GM12878 (cell line): ENCODE measurements around the gene UNC5B. TPM values are rescaled to one million over a fixed set of nuclear protein-coding genes. Genes with fewer than 3 reads are reported as not detected.

ENCODE experiments used
- ATAC-seq: fragments of 200-7000 bp; cut with Tn5 transposase; 3 replicates; pipeline ENCODE4 v1.9.1; 2020; ENCODE audit warnings: mild to moderate bottlenecking, moderate library complexity
- BruUV-seq: library from RNA; stranded (reverse); fragments of 400-500 nt; replicated peaks from 2 replicates; lab custom pipeline; 2021; lab: Mats Ljungman, UMichigan
- CTCF ChIA-PET: fragments of 300-600 bp; sonication (Branson Sonifier 250); formaldehyde crosslinking; extraction: SDS; loops from one replicate; lab custom pipeline; 2021; ENCODE audit warnings: inconsistent platforms; lab: Yijun Ruan, JAX
- POLR2A ChIA-PET: fragments of 350-600 bp; formaldehyde crosslinking; extraction: SDS; loops from one replicate; lab custom pipeline; 2021; ENCODE audit warnings: inconsistent platforms; lab: Charles Lee
- RAD21 ChIA-PET: fragments of 300-600 bp; sonication (Branson Sonifier 250); formaldehyde crosslinking; loops from one replicate; lab custom pipeline; 2023; ENCODE audit warnings: antibody characterized with exemption; ENCODE audit not compliant: unreplicated experiment; lab: Charles Lee
- SMC1A ChIA-PET: fragments of 300-600 bp; sonication (Branson Sonifier 250); formaldehyde crosslinking; loops from one replicate; lab custom pipeline; 2023; ENCODE audit not compliant: unreplicated experiment, uncharacterized antibody; lab: Charles Lee
- DNase-seq: peaks from one replicate; pipeline ENCODE4 v3.0.0-alpha.2; 2011; ENCODE audit warnings: low read depth, low spot score
- FAIRE-seq: peaks from 3 replicates; lab custom pipeline; 2011; peaks lifted over from hg19 to GRCh38; lab: Jason Lieb, UNC
- H2AFZ ChIP-seq: 2 replicates; pipeline ENCODE4 v1.6.0; 2011; ENCODE audit warnings: low read depth, low read length, control low read depth; ENCODE audit not compliant: control insufficient read depth
- H3K27ac ChIP-seq: 2 replicates; pipeline ENCODE4 v1.5.1; 2011; ENCODE audit warnings: control low read depth; ENCODE audit not compliant: control insufficient read depth, insufficient read depth
- H3K27me3 ChIP-seq, 2 experiments: replicated peaks in 1 of 2; 2 replicates each; pipeline versions ENCODE4 v1.6.0 to v1.6.1; 2011; ENCODE audit warnings: low read length in 1 of 2; ENCODE audit not compliant: control insufficient read depth in 2 of 2, insufficient read depth in 2 of 2
- H3K36me3 ChIP-seq, 2 experiments: 2 replicates each; pipeline ENCODE4 v1.5.1; 2011; ENCODE audit warnings: low read length in 1 of 2; ENCODE audit not compliant: control insufficient read depth in 2 of 2, insufficient read depth in 2 of 2
- H3K4me1 ChIP-seq: 2 replicates; pipeline ENCODE4 v1.6.1; 2011; ENCODE audit warnings: mild to moderate bottlenecking, low read length, moderate library complexity, mixed read lengths; ENCODE audit not compliant: control insufficient read depth, insufficient read depth
- H3K4me2 ChIP-seq: 2 replicates; pipeline ENCODE4 v1.6.0; 2011; ENCODE audit warnings: control low read depth; ENCODE audit not compliant: control insufficient read depth, insufficient read depth
- H3K4me3 ChIP-seq: fragments of 200-600 bp; sonication (generic); 2 replicates; pipeline ENCODE4 v1.5.1; 2016
- H3K79me2 ChIP-seq: 2 replicates; pipeline ENCODE4 v1.6.0; 2011; ENCODE audit warnings: low read length; ENCODE audit not compliant: control insufficient read depth, insufficient read depth
- H3K9ac ChIP-seq: 2 replicates; pipeline ENCODE4 v1.8.0; 2011; ENCODE audit warnings: low read length, control low read depth, mixed read lengths; ENCODE audit not compliant: control insufficient read depth, insufficient read depth
- H3K9me3 ChIP-seq: replicated peaks from 3 replicates; pipeline ENCODE4 v1.5.1; 2011; ENCODE audit warnings: mild to moderate bottlenecking, low read length; ENCODE audit not compliant: control insufficient read depth, insufficient read depth
- H4K20me1 ChIP-seq: 2 replicates; pipeline ENCODE4 v1.6.0; 2011; ENCODE audit not compliant: control insufficient read depth, insufficient read depth
- CHD2 ChIP-seq: IDR thresholded peaks from 2 replicates; pipeline ENCODE4 v1.6.1; 2011; ENCODE audit warnings: low read depth, low read length, improper control_type of control experiment, borderline replicate concordance
- ETV6 ChIP-seq, 2 experiments: fragments of 450-650 bp in 1 of 2; IDR thresholded peaks in 1 of 2; conservative IDR thresholded peaks in 1 of 2; 2 replicates each; pipeline ENCODE4 v1.6.1; 2014; ENCODE audit warnings: antibody characterized with exemption in 1 of 2, borderline replicate concordance in 1 of 2, low read depth in 1 of 2, mild to moderate bottlenecking in 1 of 2, moderate library complexity in 1 of 2
- KLF5 ChIP-seq: fragments of 450-650 bp; IDR thresholded peaks from 2 replicates; pipeline ENCODE4 v1.6.1; 2014; ENCODE audit warnings: mild to moderate bottlenecking; ENCODE audit not compliant: partially characterized antibody
- NFYB ChIP-seq: IDR thresholded peaks from 2 replicates; pipeline ENCODE4 v1.6.1; 2011; ENCODE audit warnings: low read depth, mild to moderate bottlenecking, low read length, improper control_type of control experiment, moderate library complexity; ENCODE audit not compliant: insufficient read depth
- NR2F1 ChIP-seq: fragments of 450-650 bp; conservative IDR thresholded peaks from 2 replicates; pipeline ENCODE4 v1.6.1; 2017; ENCODE audit warnings: mild to moderate bottlenecking
- SMAD5 ChIP-seq: IDR thresholded peaks from 2 replicates; pipeline ENCODE4 v1.6.1; 2016; ENCODE audit warnings: antibody characterized with exemption, low read depth
- SREBF2 ChIP-seq: IDR thresholded peaks from 2 replicates; pipeline ENCODE4 v1.6.1; 2012; ENCODE audit warnings: mild to moderate bottlenecking, low read length
- TCF3 ChIP-seq: IDR thresholded peaks from 2 replicates; pipeline ENCODE4 v1.6.1; 2012; ENCODE audit warnings: low read depth, mild to moderate bottlenecking, low read length, borderline replicate concordance; ENCODE audit not compliant: insufficient read depth
- WGBS: methylation state at CpG from one replicate; pipeline ENCODE4 v1.1.6; 2016; ENCODE audit warnings: low lambda C conversion rate; ENCODE audit not compliant: insufficient replicate concordance, insufficient coverage; ENCODE audit errors: missing lambda C conversion rate; 5-methylcytosine and 5-hydroxymethylcytosine counted together
- in situ Hi-C: fragments of 300-500 bp; cut with MboI; formaldehyde crosslinking; loops from 9 replicates; pipeline ENCODE4 v1.14.3; 2018; ENCODE audit warnings: mixed read lengths
- intact Hi-C: fragments of 100-400 bp; cut with micrococcal nuclease; formaldehyde crosslinking; loops from one replicate; pipeline ENCODE4 v1.14.2; 2022; ENCODE audit not compliant: unreplicated experiment
- polyA plus RNA-seq, 11 experiments: library from polyadenylated mRNA; depleted of rRNA in 4 of 11; unstranded in 6 of 11; stranded (reverse) in 5 of 11; fragments of >200 nt; fragmentation: Nextera tagmentation in 4 of 11; fragmentation: Illumina TruSeq in 1 of 11; extraction: Ambion mirVana in 4 of 11; extraction: Trizol in 1 of 11; gene quantifications; 1 replicate in 1 of 11; 2 replicates in 10 of 11; pipeline versions ENCODE4 v1.2.1 to v1.2.3, GENCODE V29; 2011 to 2016; ENCODE audit warnings: inconsistent platforms in 2 of 11, missing spikeins in 2 of 11, low read depth in 1 of 11
- total RNA-seq, 4 experiments: library from RNA; depleted of rRNA in 3 of 4; stranded (reverse); fragments of >200 nt in 3 of 4; fragmentation: Illumina TruSeq in 1 of 4; extraction: Trizol in 1 of 4; gene quantifications; 2 replicates each; pipeline versions ENCODE4 v1.2.1 to v1.2.3, GENCODE V29; 2013 to 2021
- TF ChIP-seq, protein P1 (sequence below): fragments of 450-650 bp; IDR thresholded peaks from 2 replicates; pipeline ENCODE4 v1.6.1; 2018; ENCODE audit warnings: mild to moderate bottlenecking, low read depth, moderate library complexity; ENCODE audit not compliant: partially characterized antibody
- TF ChIP-seq, protein P2 (sequence below): IDR thresholded peaks from 2 replicates; pipeline ENCODE4 v1.6.1; 2012; ENCODE audit warnings: low read depth, low read length, improper control_type of control experiment
- TF ChIP-seq, protein P3 (sequence below): fragments of 450-650 bp; IDR thresholded peaks from 2 replicates; pipeline ENCODE4 v1.6.1; 2017; ENCODE audit warnings: mild to moderate bottlenecking, moderate library complexity

Gene UNC5B
- total and polyA plus RNA-seq, 10 of the 15 experiments (the other 5 are each of a cell fraction or from before 2014, with no cell fraction given) = 0.03 to 0.08 TPM; not detected in 8

DNA sequence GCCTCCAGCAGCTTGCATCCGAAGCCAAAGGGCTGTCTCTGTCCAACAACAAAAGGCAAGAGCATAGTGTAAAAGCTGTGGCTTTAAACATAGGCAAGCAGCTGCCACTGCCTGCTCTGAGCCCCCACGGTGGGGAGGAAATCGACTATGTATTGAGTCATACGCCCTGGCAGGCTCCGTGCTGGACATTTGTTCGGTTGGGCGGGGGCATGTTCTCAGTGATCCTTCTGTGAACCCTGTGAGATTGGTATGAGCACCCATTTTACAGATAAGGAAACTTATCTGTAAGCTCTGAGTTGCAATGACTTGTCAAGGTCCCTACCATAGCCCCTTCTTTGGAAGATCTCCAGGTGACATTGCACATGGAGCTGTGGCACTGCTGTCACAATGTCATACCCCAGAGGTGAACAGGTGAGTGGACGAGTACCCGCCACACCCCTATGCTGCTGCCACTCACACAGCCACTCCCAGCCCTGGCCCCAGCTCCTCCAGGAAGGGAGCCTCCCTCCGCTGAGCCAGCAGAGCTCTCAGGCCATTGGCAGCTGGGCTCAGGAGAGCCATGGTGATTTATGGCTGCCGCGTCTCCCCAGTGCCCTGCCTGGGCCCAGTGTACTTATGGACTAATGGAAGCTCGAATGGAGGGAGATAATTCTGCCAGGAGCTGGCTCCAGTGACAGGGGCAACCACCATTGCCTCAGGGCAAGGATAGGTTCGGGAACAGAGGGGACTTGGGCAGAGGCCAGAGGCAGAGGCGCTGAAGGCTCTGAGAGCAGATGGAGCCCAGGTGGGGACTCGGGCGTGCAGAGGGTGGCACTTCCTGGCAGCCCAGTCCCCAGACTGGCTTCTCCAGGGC, 43.7 kb downstream of the UNC5B start:
- Histone ChIP-seq H3K79me2 (no peaks in the 10 kb centered on the region), H3K9me3 (no peaks in the 10 kb centered on the region), H2AFZ (no peak overlapping the region), H3K4me2 (no peak overlapping the region), H3K9ac (no peak overlapping the region), H4K20me1 (no peaks in the 10 kb centered on the region), H3K4me3 (no peak overlapping the region), H3K4me1 (no peaks in the 10 kb centered on the region), H3K36me3 (no peaks in the 10 kb centered on the region), H3K27me3 (no peaks in the 10 kb centered on the region; a peak in 1 of 4 replicates), H3K27ac (no peak overlapping the region)
- intact Hi-C loops (no loop called here), in situ Hi-C loops (no loop called here)
- DNase-seq (no peak), ATAC-seq (no peak), FAIRE-seq (no peak)
- ChIA-PET POLR2A (no interaction called here), CTCF (interaction anchor here (0.6 kb wide), 1 partner anchor 20 kb away, joined by 3 read pairs; no protein-coding TSS in a partner anchor), SMC1A (no interaction called here), RAD21 (no interaction called here)
- 36% methylated on average over 17 of the region's 17 CpGs for WGBS
- BruUV-seq = no TSS peak
- TF ChIP-seq KLF5 (no peak), SREBF2 (no peak), NFYB (no peak), TCF3 (no peak), SMAD5 (no peak), NR2F1 (no peak), CHD2 (no peak), ETV6 (conservative IDR thresholded peaks at IDR 0.05 in 1 of 2, IDR thresholded peaks at IDR 0.05 in 1 of 2; ENCODE audit: borderline replicate concordance in 1 of 2, low read depth in 1 of 2) (no peak)
- TF ChIP-seq, protein P1, sequence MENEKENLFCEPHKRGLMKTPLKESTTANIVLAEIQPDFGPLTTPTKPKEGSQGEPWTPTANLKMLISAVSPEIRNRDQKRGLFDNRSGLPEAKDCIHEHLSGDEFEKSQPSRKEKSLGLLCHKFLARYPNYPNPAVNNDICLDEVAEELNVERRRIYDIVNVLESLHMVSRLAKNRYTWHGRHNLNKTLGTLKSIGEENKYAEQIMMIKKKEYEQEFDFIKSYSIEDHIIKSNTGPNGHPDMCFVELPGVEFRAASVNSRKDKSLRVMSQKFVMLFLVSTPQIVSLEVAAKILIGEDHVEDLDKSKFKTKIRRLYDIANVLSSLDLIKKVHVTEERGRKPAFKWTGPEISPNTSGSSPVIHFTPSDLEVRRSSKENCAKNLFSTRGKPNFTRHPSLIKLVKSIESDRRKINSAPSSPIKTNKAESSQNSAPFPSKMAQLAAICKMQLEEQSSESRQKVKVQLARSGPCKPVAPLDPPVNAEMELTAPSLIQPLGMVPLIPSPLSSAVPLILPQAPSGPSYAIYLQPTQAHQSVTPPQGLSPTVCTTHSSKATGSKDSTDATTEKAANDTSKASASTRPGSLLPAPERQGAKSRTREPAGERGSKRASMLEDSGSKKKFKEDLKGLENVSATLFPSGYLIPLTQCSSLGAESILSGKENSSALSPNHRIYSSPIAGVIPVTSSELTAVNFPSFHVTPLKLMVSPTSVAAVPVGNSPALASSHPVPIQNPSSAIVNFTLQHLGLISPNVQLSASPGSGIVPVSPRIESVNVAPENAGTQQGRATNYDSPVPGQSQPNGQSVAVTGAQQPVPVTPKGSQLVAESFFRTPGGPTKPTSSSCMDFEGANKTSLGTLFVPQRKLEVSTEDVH = no peak
- TF ChIP-seq, protein P2, sequence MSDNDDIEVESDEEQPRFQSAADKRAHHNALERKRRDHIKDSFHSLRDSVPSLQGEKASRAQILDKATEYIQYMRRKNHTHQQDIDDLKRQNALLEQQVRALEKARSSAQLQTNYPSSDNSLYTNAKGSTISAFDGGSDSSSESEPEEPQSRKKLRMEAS = no peak
- TF ChIP-seq, protein P3, sequence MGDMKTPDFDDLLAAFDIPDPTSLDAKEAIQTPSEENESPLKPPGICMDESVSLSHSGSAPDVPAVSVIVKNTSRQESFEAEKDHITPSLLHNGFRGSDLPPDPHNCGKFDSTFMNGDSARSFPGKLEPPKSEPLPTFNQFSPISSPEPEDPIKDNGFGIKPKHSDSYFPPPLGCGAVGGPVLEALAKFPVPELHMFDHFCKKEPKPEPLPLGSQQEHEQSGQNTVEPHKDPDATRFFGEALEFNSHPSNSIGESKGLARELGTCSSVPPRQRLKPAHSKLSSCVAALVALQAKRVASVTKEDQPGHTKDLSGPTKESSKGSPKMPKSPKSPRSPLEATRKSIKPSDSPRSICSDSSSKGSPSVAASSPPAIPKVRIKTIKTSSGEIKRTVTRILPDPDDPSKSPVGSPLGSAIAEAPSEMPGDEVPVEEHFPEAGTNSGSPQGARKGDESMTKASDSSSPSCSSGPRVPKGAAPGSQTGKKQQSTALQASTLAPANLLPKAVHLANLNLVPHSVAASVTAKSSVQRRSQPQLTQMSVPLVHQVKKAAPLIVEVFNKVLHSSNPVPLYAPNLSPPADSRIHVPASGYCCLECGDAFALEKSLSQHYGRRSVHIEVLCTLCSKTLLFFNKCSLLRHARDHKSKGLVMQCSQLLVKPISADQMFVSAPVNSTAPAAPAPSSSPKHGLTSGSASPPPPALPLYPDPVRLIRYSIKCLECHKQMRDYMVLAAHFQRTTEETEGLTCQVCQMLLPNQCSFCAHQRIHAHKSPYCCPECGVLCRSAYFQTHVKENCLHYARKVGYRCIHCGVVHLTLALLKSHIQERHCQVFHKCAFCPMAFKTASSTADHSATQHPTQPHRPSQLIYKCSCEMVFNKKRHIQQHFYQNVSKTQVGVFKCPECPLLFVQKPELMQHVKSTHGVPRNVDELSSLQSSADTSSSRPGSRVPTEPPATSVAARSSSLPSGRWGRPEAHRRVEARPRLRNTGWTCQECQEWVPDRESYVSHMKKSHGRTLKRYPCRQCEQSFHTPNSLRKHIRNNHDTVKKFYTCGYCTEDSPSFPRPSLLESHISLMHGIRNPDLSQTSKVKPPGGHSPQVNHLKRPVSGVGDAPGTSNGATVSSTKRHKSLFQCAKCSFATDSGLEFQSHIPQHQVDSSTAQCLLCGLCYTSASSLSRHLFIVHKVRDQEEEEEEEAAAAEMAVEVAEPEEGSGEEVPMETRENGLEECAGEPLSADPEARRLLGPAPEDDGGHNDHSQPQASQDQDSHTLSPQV = no peak
